ENCODE results near the gene FOXN4. TPM values are rescaled to one million over a fixed set of nuclear protein-coding genes. Genes with fewer than 3 reads are reported as not detected.

Gene FOXN4
- total RNA-seq, 1 donor from 2014 or later: 0.10 TPM

- peak; percentile 64 for DNase-seq (ENCODE audit: low spot score)
- ATAC-seq: peak; percentile 70
Observed at GRCh38 chr12:109264095-109264942, 44.8 kb downstream of the FOXN4 start.

GRCh38 chr12:109263439-109263838 is 45.6 kb downstream of the FOXN4 start:
- ATAC-seq (no peak), DNase-seq (ENCODE audit: low spot score) (no peak)

DNA sequence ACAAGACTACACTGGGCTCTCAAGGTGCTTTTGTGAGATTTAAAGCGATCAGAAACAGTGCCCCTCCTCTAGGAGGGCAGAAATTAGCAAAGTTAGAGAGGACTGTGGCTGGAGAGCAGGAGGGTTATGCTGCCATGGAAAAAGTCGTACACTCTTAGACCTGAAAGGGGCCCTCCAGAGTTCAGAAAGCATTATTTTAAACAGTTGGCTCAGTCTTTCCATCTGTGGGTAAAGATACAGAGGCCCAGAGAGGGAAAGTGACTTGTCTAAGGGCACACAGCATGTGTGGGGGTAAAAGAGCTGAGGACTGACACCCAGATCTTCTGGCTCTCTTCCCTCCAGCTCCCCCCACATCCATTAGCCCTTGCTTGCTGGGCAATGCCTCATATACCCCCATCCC is 47.1 kb downstream of the FOXN4 start:
- DNase-seq (ENCODE audit: low spot score): no peak
- no peak for ATAC-seq

DNA sequence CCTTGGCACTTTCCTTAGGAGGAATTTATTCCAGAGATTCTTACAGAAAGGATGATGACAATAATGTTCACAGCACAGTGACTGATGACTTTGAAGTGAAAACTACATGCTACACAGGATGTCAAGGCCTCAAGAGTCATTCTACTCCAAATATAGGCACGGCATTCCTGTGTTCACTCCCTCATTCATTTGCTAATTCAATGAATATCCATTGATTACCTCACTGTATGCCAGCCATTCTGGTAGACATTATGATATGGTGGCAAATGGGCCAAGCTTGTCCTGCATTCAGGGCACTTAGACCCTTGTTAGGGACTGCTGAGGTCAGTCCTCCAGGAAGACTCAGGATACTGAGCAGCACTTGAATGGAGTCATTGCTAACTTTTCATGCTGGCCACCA is 48.0 kb downstream of the FOXN4 start:
- no peak for DNase-seq (ENCODE audit: low spot score)
- ATAC-seq: no peak

- DNase-seq (ENCODE audit: low spot score) (no peak), ATAC-seq (peak; percentile 32)
Observed at GRCh38 chr12:109259545-109259895, 49.6 kb downstream of the FOXN4 start.

DNA sequence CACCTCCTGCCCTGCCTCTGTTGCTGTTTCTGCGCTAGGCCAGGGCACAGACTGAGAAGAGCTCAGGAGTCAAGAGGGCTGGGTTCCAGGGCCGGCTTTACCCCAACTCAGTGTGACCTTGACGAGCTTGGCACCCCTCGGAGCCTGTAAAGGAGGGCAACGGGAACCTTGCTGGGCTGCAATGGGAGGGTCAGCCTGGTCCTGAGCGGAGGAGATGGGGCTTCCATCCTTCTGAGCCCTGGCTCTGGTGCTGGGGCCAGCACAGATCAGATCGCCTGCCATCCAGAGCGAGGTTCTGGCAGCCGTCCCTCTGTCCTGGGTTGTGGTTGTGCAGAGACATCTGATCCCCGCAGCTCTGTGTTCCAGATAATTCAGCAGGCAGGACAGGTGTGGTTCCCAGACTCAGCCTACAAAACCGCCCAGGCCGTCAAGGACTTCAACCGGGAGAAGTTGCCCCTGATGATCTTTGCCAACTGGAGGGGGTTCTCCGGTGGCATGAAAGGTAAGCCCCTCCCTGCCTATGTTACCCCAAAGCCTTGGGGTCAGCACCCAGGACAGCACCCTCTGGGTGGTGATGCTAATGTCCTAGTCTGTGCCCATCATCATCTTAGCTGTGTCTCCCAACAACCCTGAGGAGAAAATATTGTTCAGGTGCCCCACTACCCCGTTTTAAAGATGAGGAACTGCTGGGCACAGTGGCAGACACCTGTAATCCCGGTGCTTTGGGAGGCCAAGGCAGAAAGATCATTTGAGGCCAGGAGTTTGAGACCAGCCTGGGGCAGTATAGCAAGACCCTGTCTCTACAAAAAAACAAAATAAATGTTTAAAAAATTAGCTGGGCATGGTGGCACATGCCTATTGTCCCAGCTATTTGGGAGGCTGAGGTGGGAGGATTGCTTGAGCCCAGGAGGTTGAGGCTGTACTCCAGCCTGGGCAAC is 50.2 kb downstream of the FOXN4 start:
- no peak for DNase-seq (ENCODE audit: low spot score)
- peak; percentile 8 for ATAC-seq

- no peak for ATAC-seq
- no peak for DNase-seq (ENCODE audit: low spot score)
Observed at GRCh38 chr12:109258201-109258600, 50.9 kb downstream of the FOXN4 start.

GRCh38 chr12:109256011-109256410 is 53.1 kb downstream of the FOXN4 start:
- no peak for DNase-seq (ENCODE audit: low spot score)
- no peak for ATAC-seq

DNA sequence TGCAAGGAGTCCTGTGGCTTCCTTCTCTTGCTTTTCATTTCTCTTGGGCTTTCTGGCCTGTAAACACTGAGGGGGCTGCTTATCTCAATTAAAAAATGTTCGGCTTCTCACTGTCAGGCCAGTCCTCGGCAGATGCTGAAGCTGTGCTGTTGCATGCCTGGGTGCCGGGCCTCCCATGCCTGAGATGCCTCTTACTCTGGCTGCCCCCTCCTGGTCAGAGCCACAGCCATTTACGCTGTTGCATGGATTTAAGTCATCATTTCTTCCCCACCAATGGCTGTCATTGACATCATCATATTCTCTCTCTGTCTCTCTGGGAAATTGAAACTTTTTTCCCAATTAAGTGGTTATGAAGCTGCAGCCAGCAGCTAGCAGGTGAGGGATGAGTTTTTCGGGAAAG is 53.7 kb downstream of the FOXN4 start:
- no peak for ATAC-seq
- no peak for DNase-seq (ENCODE audit: low spot score)

- no peak for DNase-seq (ENCODE audit: low spot score)
- ATAC-seq: no peak
Observed at GRCh38 chr12:109253913-109254544, 55.1 kb downstream of the FOXN4 start.

GRCh38 chr12:109252799-109253198 is 56.3 kb downstream of the FOXN4 start:
- no peak for DNase-seq (ENCODE audit: low spot score)
- no peak for ATAC-seq

- ATAC-seq (no peak), DNase-seq (ENCODE audit: low spot score) (no peak)
Observed at GRCh38 chr12:109250523-109250922, 58.6 kb downstream of the FOXN4 start.

DNA sequence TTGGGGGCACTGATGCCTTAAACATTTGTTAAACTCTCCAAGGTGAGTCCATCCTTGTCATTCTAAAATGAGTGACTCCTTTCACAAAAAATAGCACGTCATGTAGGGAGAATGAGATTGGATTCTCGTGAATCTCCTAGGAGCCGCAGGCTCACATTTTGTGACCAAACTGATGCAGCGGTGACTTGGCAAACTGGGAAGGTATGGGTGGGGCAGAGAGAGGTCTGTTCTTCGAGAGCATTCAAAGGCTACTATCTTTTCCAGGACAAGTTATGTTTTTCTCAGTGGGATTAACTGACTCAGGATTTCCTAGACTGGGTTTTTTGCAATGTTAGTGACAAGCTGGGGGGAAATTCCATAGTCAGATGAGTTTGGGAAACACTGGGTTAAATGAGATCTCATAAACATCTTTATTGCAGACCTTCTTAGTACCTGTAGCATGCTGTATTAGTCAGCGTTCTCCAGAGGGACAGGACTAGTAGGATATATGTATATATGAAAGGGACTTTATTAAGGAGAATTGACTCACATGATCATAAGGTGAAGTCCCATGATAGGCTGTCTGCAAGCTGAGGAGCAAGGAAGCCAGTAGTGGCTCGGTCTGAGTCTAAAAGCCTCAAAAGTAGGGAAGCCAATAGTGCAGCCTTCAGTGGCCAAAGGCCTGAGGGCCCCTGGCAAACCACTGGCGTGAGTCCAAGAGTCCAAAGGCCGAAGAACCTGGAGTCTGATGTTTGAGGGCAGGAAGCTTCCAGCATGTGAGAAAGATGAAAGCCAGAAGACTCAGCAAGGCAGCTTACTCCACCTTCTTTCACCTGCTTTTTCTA is 61.0 kb downstream of the FOXN4 start:
- peak; percentile 82 for DNase-seq (ENCODE audit: low spot score)
- peak; percentile 80 for ATAC-seq

DNA sequence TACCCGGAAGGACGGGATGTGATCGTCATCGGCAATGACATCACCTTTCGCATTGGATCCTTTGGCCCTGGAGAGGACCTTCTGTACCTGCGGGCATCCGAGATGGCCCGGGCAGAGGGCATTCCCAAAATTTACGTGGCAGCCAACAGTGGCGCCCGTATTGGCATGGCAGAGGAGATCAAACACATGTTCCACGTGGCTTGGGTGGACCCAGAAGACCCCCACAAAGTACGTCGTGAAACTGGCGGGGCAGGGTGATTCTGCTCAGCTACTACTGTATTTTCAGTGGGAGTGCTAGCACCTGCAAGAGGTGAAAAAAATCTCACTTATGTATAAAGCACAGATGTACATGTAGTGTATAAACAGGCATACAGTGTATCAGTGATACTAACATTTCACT is 62.9 kb downstream of the FOXN4 start:
- ATAC-seq (peak; percentile 10), DNase-seq (ENCODE audit: low spot score) (no peak)

GRCh38 chr12:109244073-109244472 is 65.0 kb downstream of the FOXN4 start:
- ATAC-seq (no peak), DNase-seq (ENCODE audit: low spot score) (no peak)

GRCh38 chr12:109241936-109242335 is 67.1 kb downstream of the FOXN4 start:
- ATAC-seq (no peak), DNase-seq (ENCODE audit: low spot score) (no peak)

DNA sequence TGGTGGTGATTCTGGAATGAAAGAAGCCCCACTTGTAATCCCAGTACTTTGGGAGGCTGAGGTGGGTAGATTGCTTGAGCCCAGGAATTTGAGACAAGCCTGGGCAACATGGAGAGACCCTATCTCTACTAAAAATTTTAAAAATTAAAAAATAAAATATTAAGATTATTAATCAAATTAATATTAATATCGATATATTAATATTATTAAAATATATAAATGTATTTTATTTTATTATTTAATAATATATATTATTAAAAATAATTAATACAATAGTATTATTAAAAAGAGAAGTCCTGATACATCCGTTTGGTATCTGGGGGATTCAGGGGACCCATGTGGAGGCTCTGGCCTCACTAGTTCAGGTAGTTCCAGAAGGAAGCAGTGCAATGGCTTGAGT is 68.7 kb downstream of the FOXN4 start:
- no peak for DNase-seq (ENCODE audit: low spot score)
- no peak for ATAC-seq

- DNase-seq (ENCODE audit: low spot score) (no peak), ATAC-seq (peak; percentile 36)
Observed at GRCh38 chr12:109239691-109240090, 69.4 kb downstream of the FOXN4 start.

GRCh38 chr12:109239179-109239578 is 69.9 kb downstream of the FOXN4 start:
- ATAC-seq (no peak), DNase-seq (ENCODE audit: low spot score) (no peak)

DNA sequence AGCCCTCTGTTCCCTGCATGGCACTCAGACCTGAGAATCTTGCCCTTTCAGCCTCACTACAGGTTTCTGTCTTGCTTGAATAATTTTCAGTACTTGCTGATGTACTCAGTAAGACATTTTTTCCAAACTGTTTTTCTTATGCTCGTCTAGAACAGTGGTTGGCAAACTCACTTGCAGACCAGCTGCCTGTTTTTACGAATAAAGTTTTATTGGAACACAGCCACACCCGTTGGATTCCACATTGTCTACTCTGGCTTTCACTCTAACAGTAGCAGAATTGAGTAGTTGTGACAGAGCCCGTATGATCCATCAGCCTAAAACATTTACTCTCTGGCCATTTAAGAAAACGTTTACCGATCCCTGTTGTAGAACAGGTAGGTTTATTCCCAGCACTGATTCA is 72.8 kb downstream of the FOXN4 start:
- DNase-seq (ENCODE audit: low spot score) (no peak), ATAC-seq (no peak)

- ATAC-seq (peak; percentile 59), DNase-seq (ENCODE audit: low spot score) (no peak)
Observed at GRCh38 chr12:109234012-109234411, 75.1 kb downstream of the FOXN4 start.

All from left lobe of liver (tissue), 2 donors.